DOHH2 (cell line): ENCODE measurements around the gene WDFY4.

Experiments used
- CTCF ChIP-seq: fragments of 200-600 bp; sonication (generic); IDR thresholded peaks from one replicate; pipeline ENCODE4 v1.5.1; 2014; ENCODE audit warnings: antibody characterized with exemption, mild to moderate bottlenecking, low read depth, low read length; ENCODE audit not compliant: poor library complexity, severe bottlenecking
- EZH2phosphoT487 ChIP-seq: fragments of 200-600 bp; sonication (generic); IDR thresholded peaks from 2 replicates; pipeline ENCODE4 v1.6.1; 2017; ENCODE audit warnings: borderline replicate concordance, mild to moderate bottlenecking, antibody characterized with exemption, low read length, moderate library complexity, mixed read lengths

DNA sequence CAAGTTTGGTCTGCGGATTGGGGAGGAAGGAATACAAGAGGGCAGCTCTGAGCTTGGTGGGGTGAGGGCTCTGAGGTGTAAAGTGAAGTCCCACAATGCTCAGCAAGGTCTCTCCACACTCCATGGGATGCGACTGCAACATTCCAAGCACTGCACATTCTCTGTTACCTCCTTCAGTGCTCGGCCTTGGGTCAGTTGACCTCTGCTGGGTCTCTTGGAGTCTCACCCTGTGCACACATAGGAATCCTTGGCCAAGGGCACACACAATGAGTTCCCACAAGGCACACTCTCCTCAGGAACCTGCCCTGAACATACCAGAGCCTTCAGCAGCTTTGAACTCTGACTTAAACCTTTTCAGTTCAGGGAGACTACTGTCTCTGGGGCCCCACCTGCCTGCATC lies 2.4 kb upstream of the WDFY4 start:
- TF ChIP-seq CTCF: no peak
- TF ChIP-seq EZH2phosphoT487: no peak
